OCI-LY1 (cell line): ENCODE results near the gene ELMO3.

Experiments
- H2AFZ ChIP-seq: fragments of 200-600 bp; sonication (generic), shearing (Covaris generic); 2 replicates; pipeline ENCODE4 v1.6.0; 2014; ENCODE audit warnings: antibody characterized with exemption, mild to moderate bottlenecking, low read length
- H3F3A ChIP-seq: fragments of 200-600 bp; sonication (generic), shearing (Covaris generic); 2 replicates; pipeline ENCODE4 v1.6.0; 2014; ENCODE audit warnings: mild to moderate bottlenecking, antibody characterized with exemption, low read length, moderate library complexity; ENCODE audit not compliant: insufficient read depth
- H3K27ac ChIP-seq: fragments of 200-600 bp; sonication (generic); 2 replicates; pipeline ENCODE4 v1.5.1; 2014; ENCODE audit warnings: low read length, mixed run types, mild to moderate bottlenecking, low read depth; ENCODE audit not compliant: poor library complexity, severe bottlenecking
- H3K27me3 ChIP-seq: fragments of 200-600 bp; sonication (generic); 2 replicates; pipeline ENCODE4 v1.6.0; 2014; ENCODE audit warnings: antibody characterized with exemption, mild to moderate bottlenecking, low read length, moderate library complexity; ENCODE audit not compliant: insufficient read depth
- H3K36me3 ChIP-seq: fragments of 200-600 bp; sonication (generic); 2 replicates; pipeline ENCODE4 v1.6.1; 2014; ENCODE audit warnings: mild to moderate bottlenecking, antibody characterized with exemption, low read length, moderate library complexity, mixed read lengths; ENCODE audit not compliant: insufficient read depth
- H3K4me1 ChIP-seq: fragments of 200-600 bp; sonication (generic); 2 replicates; pipeline ENCODE4 v1.5.1; 2014; ENCODE audit warnings: mild to moderate bottlenecking, low read length, moderate library complexity; ENCODE audit not compliant: insufficient read depth, severe bottlenecking
- H3K4me2 ChIP-seq: fragments of 200-600 bp; sonication (generic), shearing (Covaris generic); 2 replicates; pipeline ENCODE4 v1.6.1; 2014; ENCODE audit warnings: low read length
- H3K4me3 ChIP-seq: fragments of 200-600 bp; sonication (generic); 2 replicates; pipeline ENCODE4 v1.5.1; 2014; ENCODE audit warnings: low read length, low read depth, mild to moderate bottlenecking, mixed read lengths; ENCODE audit not compliant: poor library complexity, severe bottlenecking
- H3K79me2 ChIP-seq: fragments of 200-600 bp; shearing (Covaris generic); 2 replicates; pipeline ENCODE4 v1.6.1; 2016; ENCODE audit warnings: mixed run types, low read length, mixed read lengths; ENCODE audit not compliant: insufficient read depth
- H3K9ac ChIP-seq: fragments of 200-600 bp; sonication (generic), shearing (Covaris generic); 2 replicates; pipeline ENCODE4 v1.6.1; 2014; ENCODE audit warnings: mild to moderate bottlenecking, low read length, mixed read lengths
- H3K9me2 ChIP-seq: fragments of 200-600 bp; sonication (generic), shearing (Covaris generic); 2 replicates; pipeline ENCODE4 v1.6.1; 2014; ENCODE audit warnings: low read depth, mild to moderate bottlenecking, low read length, mixed read lengths
- H3K9me3 ChIP-seq: fragments of 200-600 bp; shearing (Covaris generic); 2 replicates; pipeline ENCODE4 v1.6.1; 2014; ENCODE audit warnings: low read length, mixed read lengths
- H4K20me1 ChIP-seq: fragments of 200-600 bp; sonication (generic), shearing (Covaris generic); 2 replicates; pipeline ENCODE4 v1.6.0; 2016; ENCODE audit warnings: mild to moderate bottlenecking, low read length; ENCODE audit not compliant: insufficient read depth
- EZH2 ChIP-seq: fragments of 200-600 bp; sonication (generic), shearing (Covaris generic); IDR thresholded peaks from 2 replicates; pipeline ENCODE4 v1.8.0; 2017; ENCODE audit warnings: borderline replicate concordance, mixed run types, mild to moderate bottlenecking, antibody characterized with exemption, low read length, moderate library complexity, mixed read lengths
- TF ChIP-seq, protein P1 (sequence below): fragments of 200-600 bp; sonication (generic), shearing (Covaris generic); IDR thresholded peaks from 2 replicates; pipeline ENCODE4 v1.5.1; 2017; ENCODE audit warnings: mild to moderate bottlenecking, antibody characterized with exemption, low read length, moderate library complexity, mixed read lengths

ELMO3 gene

GRCh38 chr16:67157106-67157748 is 41.7 kb upstream of the ELMO3 start:
- Histone ChIP-seq H3F3A (no peaks in the 10 kb centered on the region), H3K27ac (no peak overlapping the region), H4K20me1 (no peaks in the 10 kb centered on the region), H3K9ac (no peak overlapping the region), H2AFZ (no peak overlapping the region), H3K4me2 (no peak overlapping the region), H3K79me2 (no peaks in the 10 kb centered on the region), H3K36me3 (no peaks in the 10 kb centered on the region), H3K9me3 (no peaks in the 10 kb centered on the region), H3K27me3 (no peaks in the 10 kb centered on the region), H3K4me1 (peaks cover 20% of the 10 kb centered on the region), H3K4me3 (no peak overlapping the region), H3K9me2 (no peaks in the 10 kb centered on the region)
- no peak for TF ChIP-seq EZH2
- TF ChIP-seq, protein P1, sequence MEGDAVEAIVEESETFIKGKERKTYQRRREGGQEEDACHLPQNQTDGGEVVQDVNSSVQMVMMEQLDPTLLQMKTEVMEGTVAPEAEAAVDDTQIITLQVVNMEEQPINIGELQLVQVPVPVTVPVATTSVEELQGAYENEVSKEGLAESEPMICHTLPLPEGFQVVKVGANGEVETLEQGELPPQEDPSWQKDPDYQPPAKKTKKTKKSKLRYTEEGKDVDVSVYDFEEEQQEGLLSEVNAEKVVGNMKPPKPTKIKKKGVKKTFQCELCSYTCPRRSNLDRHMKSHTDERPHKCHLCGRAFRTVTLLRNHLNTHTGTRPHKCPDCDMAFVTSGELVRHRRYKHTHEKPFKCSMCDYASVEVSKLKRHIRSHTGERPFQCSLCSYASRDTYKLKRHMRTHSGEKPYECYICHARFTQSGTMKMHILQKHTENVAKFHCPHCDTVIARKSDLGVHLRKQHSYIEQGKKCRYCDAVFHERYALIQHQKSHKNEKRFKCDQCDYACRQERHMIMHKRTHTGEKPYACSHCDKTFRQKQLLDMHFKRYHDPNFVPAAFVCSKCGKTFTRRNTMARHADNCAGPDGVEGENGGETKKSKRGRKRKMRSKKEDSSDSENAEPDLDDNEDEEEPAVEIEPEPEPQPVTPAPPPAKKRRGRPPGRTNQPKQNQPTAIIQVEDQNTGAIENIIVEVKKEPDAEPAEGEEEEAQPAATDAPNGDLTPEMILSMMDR = no peak

DNA sequence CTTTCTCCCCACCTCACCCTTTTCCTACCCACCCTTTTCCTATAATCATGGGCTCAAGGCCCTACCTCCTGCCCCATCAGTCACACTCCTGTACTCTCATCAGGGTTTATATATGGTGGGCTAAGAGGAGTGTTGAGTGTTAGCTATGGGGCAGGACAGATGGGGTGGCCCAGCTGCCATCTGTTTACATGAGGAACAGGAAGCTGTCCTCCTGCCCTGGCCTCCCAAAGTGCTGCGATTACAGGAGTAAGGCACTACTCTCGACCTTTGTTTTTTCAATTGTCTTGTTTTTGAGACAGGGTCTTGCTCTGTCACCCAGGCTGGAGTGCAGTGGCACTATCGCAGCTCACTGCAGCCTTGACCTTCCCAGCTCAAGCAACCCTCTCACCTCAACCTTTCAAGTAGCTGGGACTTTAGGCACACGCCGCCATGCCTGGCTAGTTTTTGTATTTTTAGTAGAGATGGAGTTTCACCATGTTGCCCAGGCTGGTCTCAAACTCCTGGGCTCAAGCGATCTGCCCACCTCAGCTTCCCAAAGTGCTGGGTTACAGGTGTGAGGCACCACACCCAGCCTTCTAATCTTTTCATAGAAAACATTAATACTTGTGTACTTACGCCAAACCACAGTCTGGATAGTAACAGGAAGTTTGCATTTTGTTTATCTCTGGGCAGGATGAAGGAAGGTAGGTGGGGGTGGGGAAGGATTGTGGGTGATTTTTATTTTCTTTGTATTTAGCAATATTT is 40.9 kb upstream of the ELMO3 start:
- H3K36me3 ChIP-seq = no peaks in the 10 kb centered on the region
- H3K9me3 ChIP-seq = no peaks in the 10 kb centered on the region
- TF ChIP-seq, protein P1 = no peak
- no peak for TF ChIP-seq EZH2
- H4K20me1 ChIP-seq = no peaks in the 10 kb centered on the region
- no peaks in the 10 kb centered on the region for H3K9me2 ChIP-seq
- H2AFZ ChIP-seq = no peak overlapping the region
- no peaks in the 10 kb centered on the region; the same call in 1 of the 2 replicates for H3K27me3 ChIP-seq
- peaks cover 22% of the 10 kb centered on the region for H3K4me1 ChIP-seq
- no peak overlapping the region for H3K9ac ChIP-seq
- H3K27ac ChIP-seq = no peak overlapping the region
- H3F3A ChIP-seq = no peaks in the 10 kb centered on the region
- H3K4me3 ChIP-seq = no peak overlapping the region
- no peaks in the 10 kb centered on the region for H3K79me2 ChIP-seq
- H3K4me2 ChIP-seq = no peak overlapping the region

DNA sequence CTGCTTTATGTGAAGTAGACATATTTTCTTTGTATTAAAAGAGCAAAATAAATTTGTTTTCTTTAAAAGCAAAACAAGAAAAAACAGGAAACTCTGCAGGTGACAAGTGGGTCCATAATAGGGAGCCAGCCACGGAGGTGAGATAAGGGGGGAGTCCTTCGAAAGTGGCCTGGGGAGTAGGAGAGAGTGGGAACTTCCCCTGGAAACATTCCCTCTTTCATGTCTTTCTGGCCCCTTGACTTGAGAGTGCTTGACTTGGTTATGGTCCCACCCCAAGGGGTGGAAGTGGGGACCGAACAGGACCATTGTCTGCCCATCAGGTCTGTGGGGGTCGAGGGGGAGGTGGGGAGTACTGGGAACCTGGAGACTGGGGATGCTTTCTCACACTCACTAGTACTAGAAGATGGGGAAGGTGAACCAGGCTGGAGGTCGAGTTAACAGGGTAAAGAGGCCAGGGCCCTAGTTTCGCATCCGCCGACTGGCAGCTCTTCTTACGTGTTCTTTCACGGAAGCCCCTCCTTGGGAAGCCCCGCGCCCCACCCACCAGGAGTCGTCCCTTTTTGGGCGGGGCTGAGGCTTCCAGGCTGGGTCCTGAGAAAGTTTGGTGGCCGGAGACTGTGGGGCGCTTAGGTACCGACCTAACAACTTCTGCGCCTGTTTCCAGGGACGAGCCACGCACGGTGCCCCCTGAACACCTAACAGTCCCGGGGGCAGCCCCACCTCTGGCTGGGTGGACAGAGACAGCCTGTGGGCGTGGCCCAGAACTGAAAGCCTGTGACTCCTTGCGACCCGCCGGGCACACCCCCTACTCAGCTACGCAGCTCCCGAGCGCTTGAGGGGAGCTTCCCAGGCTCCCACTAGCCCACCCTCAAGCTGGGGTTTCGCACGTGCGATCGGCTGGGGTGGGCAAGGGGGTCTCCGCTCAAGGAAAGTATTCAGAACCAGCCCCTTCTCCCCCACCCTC is 40.0 kb upstream of the ELMO3 start:
- Histone ChIP-seq H3K27me3 (no peaks in the 10 kb centered on the region; the same call in 1 of the 2 replicates), H3K4me3 (peak overlapping the region; percentile 76), H3K9ac (peak overlapping the region; percentile 67), H3K4me2 (peak overlapping the region; percentile 53), H3F3A (no peaks in the 10 kb centered on the region), H2AFZ (no peak overlapping the region), H3K27ac (no peak overlapping the region), H3K9me3 (no peaks in the 10 kb centered on the region), H3K4me1 (peaks cover 30% of the 10 kb centered on the region), H3K9me2 (no peaks in the 10 kb centered on the region), H3K79me2 (no peaks in the 10 kb centered on the region), H3K36me3 (no peaks in the 10 kb centered on the region), H4K20me1 (no peaks in the 10 kb centered on the region)
- TF ChIP-seq, protein P1 = no peak
- no peak for TF ChIP-seq EZH2
